Measurements from ENCODE around the gene TMEM108. TPM values are rescaled to one million over a fixed set of nuclear protein-coding genes. Genes with fewer than 3 reads are reported as not detected.

TMEM108 gene
- total and polyA plus RNA-seq, 2 experiments from 2014 or later: 7.4 to 15.3 TPM

- no peaks in the 10 kb centered on the region for H3K4me1 ChIP-seq (ENCODE audit: insufficient read depth)
- TF ChIP-seq ETS1 (IDR thresholded peaks at IDR 0.05) (no peak), REST (IDR thresholded peaks at IDR 0.05; ENCODE audit: unreplicated experiment) (no peak), JUNB (IDR thresholded peaks at IDR 0.05; ENCODE audit: unreplicated experiment) (no peak), ZNF114 (CRISPR knock-in tag; IDR thresholded peaks at IDR 0.05) (no peak), POLR2AphosphoS5 (IDR thresholded peaks at IDR 0.05; ENCODE audit: low read depth) (no peak), NANOG (IDR thresholded peaks at IDR 0.05; ENCODE audit: borderline replicate concordance) (no peak), CREB1 (CRISPR knock-in tag; IDR thresholded peaks at IDR 0.05; ENCODE audit: low read depth) (no peak), EZH2phosphoT487 (IDR thresholded peaks at IDR 0.05; ENCODE audit: unreplicated experiment) (no peak)
- TF ChIP-seq, protein P1, sequence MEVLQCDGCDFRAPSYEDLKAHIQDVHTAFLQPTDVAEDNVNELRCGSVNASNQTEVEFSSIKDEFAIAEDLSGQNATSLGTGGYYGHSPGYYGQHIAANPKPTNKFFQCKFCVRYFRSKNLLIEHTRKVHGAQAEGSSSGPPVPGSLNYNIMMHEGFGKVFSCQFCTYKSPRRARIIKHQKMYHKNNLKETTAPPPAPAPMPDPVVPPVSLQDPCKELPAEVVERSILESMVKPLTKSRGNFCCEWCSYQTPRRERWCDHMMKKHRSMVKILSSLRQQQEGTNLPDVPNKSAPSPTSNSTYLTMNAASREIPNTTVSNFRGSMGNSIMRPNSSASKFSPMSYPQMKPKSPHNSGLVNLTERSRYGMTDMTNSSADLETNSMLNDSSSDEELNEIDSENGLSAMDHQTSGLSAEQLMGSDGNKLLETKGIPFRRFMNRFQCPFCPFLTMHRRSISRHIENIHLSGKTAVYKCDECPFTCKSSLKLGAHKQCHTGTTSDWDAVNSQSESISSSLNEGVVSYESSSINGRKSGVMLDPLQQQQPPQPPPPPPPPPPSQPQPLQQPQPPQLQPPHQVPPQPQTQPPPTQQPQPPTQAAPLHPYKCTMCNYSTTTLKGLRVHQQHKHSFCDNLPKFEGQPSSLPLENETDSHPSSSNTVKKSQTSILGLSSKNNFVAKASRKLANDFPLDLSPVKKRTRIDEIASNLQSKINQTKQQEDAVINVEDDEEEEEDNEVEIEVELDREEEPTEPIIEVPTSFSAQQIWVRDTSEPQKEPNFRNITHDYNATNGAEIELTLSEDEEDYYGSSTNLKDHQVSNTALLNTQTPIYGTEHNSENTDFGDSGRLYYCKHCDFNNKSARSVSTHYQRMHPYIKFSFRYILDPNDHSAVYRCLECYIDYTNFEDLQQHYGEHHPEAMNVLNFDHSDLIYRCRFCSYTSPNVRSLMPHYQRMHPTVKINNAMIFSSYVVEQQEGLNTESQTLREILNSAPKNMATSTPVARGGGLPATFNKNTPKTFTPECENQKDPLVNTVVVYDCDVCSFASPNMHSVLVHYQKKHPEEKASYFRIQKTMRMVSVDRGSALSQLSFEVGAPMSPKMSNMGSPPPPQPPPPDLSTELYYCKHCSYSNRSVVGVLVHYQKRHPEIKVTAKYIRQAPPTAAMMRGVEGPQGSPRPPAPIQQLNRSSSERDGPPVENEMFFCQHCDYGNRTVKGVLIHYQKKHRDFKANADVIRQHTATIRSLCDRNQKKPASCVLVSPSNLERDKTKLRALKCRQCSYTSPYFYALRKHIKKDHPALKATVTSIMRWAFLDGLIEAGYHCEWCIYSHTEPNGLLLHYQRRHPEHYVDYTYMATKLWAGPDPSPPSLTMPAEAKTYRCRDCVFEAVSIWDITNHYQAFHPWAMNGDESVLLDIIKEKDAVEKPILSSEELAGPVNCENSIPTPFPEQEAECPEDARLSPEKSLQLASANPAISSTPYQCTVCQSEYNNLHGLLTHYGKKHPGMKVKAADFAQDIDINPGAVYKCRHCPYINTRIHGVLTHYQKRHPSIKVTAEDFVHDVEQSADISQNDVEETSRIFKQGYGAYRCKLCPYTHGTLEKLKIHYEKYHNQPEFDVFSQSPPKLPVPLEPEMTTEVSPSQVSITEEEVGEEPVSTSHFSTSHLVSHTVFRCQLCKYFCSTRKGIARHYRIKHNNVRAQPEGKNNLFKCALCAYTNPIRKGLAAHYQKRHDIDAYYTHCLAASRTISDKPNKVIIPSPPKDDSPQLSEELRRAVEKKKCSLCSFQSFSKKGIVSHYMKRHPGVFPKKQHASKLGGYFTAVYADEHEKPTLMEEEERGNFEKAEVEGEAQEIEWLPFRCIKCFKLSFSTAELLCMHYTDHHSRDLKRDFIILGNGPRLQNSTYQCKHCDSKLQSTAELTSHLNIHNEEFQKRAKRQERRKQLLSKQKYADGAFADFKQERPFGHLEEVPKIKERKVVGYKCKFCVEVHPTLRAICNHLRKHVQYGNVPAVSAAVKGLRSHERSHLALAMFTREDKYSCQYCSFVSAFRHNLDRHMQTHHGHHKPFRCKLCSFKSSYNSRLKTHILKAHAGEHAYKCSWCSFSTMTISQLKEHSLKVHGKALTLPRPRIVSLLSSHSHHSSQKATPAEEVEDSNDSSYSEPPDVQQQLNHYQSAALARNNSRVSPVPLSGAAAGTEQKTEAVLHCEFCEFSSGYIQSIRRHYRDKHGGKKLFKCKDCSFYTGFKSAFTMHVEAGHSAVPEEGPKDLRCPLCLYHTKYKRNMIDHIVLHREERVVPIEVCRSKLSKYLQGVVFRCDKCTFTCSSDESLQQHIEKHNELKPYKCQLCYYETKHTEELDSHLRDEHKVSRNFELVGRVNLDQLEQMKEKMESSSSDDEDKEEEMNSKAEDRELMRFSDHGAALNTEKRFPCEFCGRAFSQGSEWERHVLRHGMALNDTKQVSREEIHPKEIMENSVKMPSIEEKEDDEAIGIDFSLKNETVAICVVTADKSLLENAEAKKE (CRISPR knock-in tag; IDR thresholded peaks at IDR 0.05): no peak
- no peak overlapping the region for H3K4me2 ChIP-seq
- DNase-seq (ENCODE audit: low spot score): no peak
- no peaks in the 10 kb centered on the region for H3K79me2 ChIP-seq (replicated peaks; ENCODE audit: insufficient read depth)
- H3K27ac ChIP-seq (ENCODE audit: low read depth): no peak overlapping the region
- H3K27me3 ChIP-seq (ENCODE audit: insufficient read depth): no peaks in the 10 kb centered on the region
- ATAC-seq: no peak
- H3K9me2 ChIP-seq (ENCODE audit: insufficient read depth): no peaks in the 10 kb centered on the region
- no peaks in the 10 kb centered on the region for H3K36me3 Mint-ChIP-seq (ENCODE audit: low read depth)
- peaks cover 1% of the 10 kb centered on the region; the same call in 2 of the 3 replicates for H3K4me1 Mint-ChIP-seq
- H3K9me3 Mint-ChIP-seq: no peaks in the 10 kb centered on the region
- H4K20me1 ChIP-seq (replicated peaks; ENCODE audit: insufficient read depth): no peaks in the 10 kb centered on the region
- no peak overlapping the region for H2AFZ ChIP-seq
- no peaks in the 10 kb centered on the region for H3K36me3 ChIP-seq (ENCODE audit: insufficient read depth)
- H3K27ac Mint-ChIP-seq: no peak overlapping the region
- H3K4me3 ChIP-seq: no peak overlapping the region
- H3F3A ChIP-seq (replicated peaks; ENCODE audit: low read depth): no peaks in the 10 kb centered on the region
- no peak overlapping the region for H3K4me3 Mint-ChIP-seq
- H3K27me3 Mint-ChIP-seq (ENCODE audit: insufficient read depth, low read depth, poor library complexity): no peaks in the 10 kb centered on the region
Measured at GRCh38 chr3:133367956-133368355, 329.8 kb downstream of the TMEM108 start.
